Peyer's patch (tissue), 4 donors: Measurements from ENCODE around the gene GATAD2B.

ENCODE experiments used
- POLR2A ChIP-seq, 2 donors: fragments of 450-650 bp; IDR thresholded peaks; one replicate each; pipeline ENCODE4 v1.5.1; 2017; ENCODE audit warnings: antibody characterized with exemption in 2 of 2, mild to moderate bottlenecking in 2 of 2, moderate library complexity in 2 of 2
- TF ChIP-seq, protein P1 (sequence below), 6 experiments: fragments of 450-650 bp in 4 of 6; fragments of 200-600 bp in 2 of 6; sonication (generic) in 1 of 6; IDR thresholded peaks; one replicate each; pipeline ENCODE4 v1.5.1; 2017 to 2019; ENCODE audit warnings: antibody characterized with exemption in 6 of 6, mild to moderate bottlenecking in 3 of 6, moderate library complexity in 1 of 6

DNA sequence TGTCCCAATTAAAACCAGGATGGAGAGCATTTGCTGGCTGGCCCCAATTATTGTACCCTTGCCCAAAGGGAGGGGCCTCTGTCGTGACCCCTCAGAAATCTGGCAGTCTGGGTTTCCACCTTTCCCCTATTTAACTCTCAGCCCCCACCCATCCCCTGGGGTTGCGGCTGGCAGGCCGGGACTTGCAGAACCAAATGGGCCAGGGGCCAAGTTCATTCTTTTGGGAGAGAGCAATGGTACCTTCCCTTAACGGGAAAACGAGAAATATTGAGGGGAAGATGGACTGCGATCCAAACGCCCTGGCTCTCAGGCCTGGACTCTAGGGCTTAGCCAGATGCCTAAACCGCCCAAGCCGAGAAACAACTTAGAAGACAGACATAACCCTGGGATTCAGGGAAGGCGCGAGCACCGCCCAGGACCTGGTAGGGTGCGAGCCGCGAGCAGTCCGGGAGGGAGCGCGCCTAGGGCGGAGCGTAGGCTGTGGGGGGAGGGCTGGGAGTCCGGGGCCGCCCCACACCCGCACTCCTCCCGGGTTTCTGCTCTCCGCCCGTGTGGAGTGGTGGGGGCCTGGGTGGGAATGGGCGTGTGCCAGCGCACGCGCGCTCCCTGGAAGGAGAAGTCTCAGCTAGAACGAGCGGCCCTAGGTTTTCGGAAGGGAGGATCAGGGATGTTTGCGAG lies 147.9 kb downstream of the GATAD2B start, which contains the start of gene SLC27A3:
- TF ChIP-seq, protein P1, sequence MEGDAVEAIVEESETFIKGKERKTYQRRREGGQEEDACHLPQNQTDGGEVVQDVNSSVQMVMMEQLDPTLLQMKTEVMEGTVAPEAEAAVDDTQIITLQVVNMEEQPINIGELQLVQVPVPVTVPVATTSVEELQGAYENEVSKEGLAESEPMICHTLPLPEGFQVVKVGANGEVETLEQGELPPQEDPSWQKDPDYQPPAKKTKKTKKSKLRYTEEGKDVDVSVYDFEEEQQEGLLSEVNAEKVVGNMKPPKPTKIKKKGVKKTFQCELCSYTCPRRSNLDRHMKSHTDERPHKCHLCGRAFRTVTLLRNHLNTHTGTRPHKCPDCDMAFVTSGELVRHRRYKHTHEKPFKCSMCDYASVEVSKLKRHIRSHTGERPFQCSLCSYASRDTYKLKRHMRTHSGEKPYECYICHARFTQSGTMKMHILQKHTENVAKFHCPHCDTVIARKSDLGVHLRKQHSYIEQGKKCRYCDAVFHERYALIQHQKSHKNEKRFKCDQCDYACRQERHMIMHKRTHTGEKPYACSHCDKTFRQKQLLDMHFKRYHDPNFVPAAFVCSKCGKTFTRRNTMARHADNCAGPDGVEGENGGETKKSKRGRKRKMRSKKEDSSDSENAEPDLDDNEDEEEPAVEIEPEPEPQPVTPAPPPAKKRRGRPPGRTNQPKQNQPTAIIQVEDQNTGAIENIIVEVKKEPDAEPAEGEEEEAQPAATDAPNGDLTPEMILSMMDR (IDR thresholded peaks at IDR 0.05): no peak
- TF ChIP-seq POLR2A (IDR thresholded peaks at IDR 0.05): peak in 1 of 2 donors; percentile 20
